HUES48 (cell line): ENCODE data around the gene HSD17B4.

Source experiments
- H3K27ac ChIP-seq: one replicate; pipeline ENCODE4 v1.7.0; 2013; ENCODE audit warnings: low read depth, low read length, inconsistent platforms
- H3K27me3 ChIP-seq: 2 replicates; pipeline ENCODE4 v1.6.1; 2013; ENCODE audit warnings: mild to moderate bottlenecking, low read length; ENCODE audit not compliant: control insufficient read depth, insufficient read depth
- H3K36me3 ChIP-seq: 2 replicates; pipeline ENCODE4 v1.6.1; 2013; ENCODE audit warnings: low read length; ENCODE audit not compliant: control insufficient read depth, insufficient read depth
- H3K4me1 ChIP-seq: 2 replicates; pipeline ENCODE4 v1.6.1; 2013; ENCODE audit warnings: mild to moderate bottlenecking, low read length; ENCODE audit not compliant: control insufficient read depth, insufficient read depth
- H3K4me3 ChIP-seq: 2 replicates; pipeline ENCODE4 v1.5.1; 2013; ENCODE audit warnings: mild to moderate bottlenecking, low read depth, low read length
- H3K9ac ChIP-seq: 2 replicates; pipeline ENCODE4 v1.6.1; 2013; ENCODE audit warnings: mild to moderate bottlenecking, low read depth, low read length, moderate library complexity
- H3K9me3 ChIP-seq: 2 replicates; pipeline ENCODE4 v1.6.1; 2013; ENCODE audit warnings: low read length; ENCODE audit not compliant: control insufficient read depth, insufficient read depth

HSD17B4 gene, protein sequence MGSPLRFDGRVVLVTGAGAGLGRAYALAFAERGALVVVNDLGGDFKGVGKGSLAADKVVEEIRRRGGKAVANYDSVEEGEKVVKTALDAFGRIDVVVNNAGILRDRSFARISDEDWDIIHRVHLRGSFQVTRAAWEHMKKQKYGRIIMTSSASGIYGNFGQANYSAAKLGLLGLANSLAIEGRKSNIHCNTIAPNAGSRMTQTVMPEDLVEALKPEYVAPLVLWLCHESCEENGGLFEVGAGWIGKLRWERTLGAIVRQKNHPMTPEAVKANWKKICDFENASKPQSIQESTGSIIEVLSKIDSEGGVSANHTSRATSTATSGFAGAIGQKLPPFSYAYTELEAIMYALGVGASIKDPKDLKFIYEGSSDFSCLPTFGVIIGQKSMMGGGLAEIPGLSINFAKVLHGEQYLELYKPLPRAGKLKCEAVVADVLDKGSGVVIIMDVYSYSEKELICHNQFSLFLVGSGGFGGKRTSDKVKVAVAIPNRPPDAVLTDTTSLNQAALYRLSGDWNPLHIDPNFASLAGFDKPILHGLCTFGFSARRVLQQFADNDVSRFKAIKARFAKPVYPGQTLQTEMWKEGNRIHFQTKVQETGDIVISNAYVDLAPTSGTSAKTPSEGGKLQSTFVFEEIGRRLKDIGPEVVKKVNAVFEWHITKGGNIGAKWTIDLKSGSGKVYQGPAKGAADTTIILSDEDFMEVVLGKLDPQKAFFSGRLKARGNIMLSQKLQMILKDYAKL

DNA sequence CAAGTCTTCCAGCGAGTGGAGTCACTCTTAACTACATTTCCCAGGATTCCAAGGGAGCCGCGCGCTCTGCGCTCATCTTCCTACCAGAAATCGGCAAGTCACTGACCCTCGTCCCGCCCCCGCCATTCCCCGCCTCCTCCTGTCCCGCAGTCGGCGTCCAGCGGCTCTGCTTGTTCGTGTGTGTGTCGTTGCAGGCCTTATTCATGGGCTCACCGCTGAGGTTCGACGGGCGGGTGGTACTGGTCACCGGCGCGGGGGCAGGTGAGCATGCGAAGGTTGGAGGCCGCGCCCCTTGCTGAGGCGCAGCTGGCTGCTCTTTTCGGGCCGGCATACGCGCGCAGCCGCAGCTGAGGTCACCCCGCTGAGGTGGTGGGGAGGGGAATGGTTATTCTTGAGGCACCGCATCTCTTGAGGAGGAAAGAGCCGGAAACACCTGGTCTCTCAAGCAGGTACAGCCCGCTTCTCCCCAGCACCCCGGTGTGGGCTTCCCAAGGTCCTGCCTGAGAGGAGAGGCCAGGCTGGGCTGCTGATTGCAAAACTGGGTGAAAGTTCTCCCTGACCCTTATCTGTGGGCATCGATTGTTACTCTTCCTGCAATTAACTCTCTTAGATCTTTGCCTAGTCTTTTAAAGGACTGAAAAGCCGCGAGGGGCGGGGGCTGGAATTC lies at the start of gene HSD17B4:
TSS of gene HSD17B4 (plus strand) at position 125 of the 667 bp plus-strand sequence. CDS start at position 204, 79 bp downstream.
- Histone ChIP-seq H3K36me3 (peaks cover 16% of the 10 kb centered on the region), H3K4me1 (peaks cover 36% of the 10 kb centered on the region), H3K27me3 (no peaks in the 10 kb centered on the region), H3K4me3 (peak within 1 kb of the TSS; percentile 83), H3K9ac (peak within 1 kb of the TSS; percentile 94), H3K9me3 (0 out of 2 replicates have a peak, but pooled peaks cover 8% of the 10 kb centered on the region), H3K27ac (peak within 1 kb of the TSS; percentile 98)

GRCh38 chr5:119402555-119402954 lies 49.7 kb upstream of the HSD17B4 start:
- peak overlapping the region; percentile 13 for H3K27ac ChIP-seq

GRCh38 chr5:119404033-119404432 lies 48.3 kb upstream of the HSD17B4 start:
- Histone ChIP-seq H3K27ac (no peak overlapping the region), H3K4me3 (no peak overlapping the region), H3K27me3 (no peaks in the 10 kb centered on the region), H3K4me1 (peaks cover 28% of the 10 kb centered on the region), H3K36me3 (no peaks in the 10 kb centered on the region), H3K9ac (no peak overlapping the region), H3K9me3 (no peaks in the 10 kb centered on the region)

More at GRCh38 chr5:119402555-119402954, 49.7 kb upstream of the HSD17B4 start:
- Histone ChIP-seq H3K27me3 (no peaks in the 10 kb centered on the region), H3K9ac (no peak overlapping the region), H3K4me1 (peaks cover 28% of the 10 kb centered on the region), H3K36me3 (no peaks in the 10 kb centered on the region), H3K4me3 (no peak overlapping the region), H3K9me3 (no peaks in the 10 kb centered on the region)

- H3K4me3 ChIP-seq: no peak overlapping the region
- no peaks in the 10 kb centered on the region for H3K27me3 ChIP-seq
- no peaks in the 10 kb centered on the region for H3K36me3 ChIP-seq
- H3K9me3 ChIP-seq: no peaks in the 10 kb centered on the region
- no peak overlapping the region for H3K27ac ChIP-seq
- peaks cover 28% of the 10 kb centered on the region for H3K4me1 ChIP-seq
- no peak overlapping the region for H3K9ac ChIP-seq
Observed at GRCh38 chr5:119405419-119405818, 46.9 kb upstream of the HSD17B4 start.

GRCh38 chr5:119406551-119407110 lies 45.7 kb upstream of the HSD17B4 start:
- Histone ChIP-seq H3K9me3 (no peaks in the 10 kb centered on the region), H3K27me3 (no peaks in the 10 kb centered on the region), H3K36me3 (no peaks in the 10 kb centered on the region), H3K9ac (no peak overlapping the region), H3K4me1 (peaks cover 31% of the 10 kb centered on the region), H3K27ac (no peak overlapping the region), H3K4me3 (no peak overlapping the region)

GRCh38 chr5:119409235-119409815 lies 43.0 kb upstream of the HSD17B4 start:
- no peaks in the 10 kb centered on the region for H3K36me3 ChIP-seq
- no peak overlapping the region for H3K4me3 ChIP-seq
- no peaks in the 10 kb centered on the region for H3K9me3 ChIP-seq
- no peak overlapping the region for H3K27ac ChIP-seq
- no peaks in the 10 kb centered on the region for H3K27me3 ChIP-seq
- H3K4me1 ChIP-seq: peaks cover 15% of the 10 kb centered on the region
- no peak overlapping the region for H3K9ac ChIP-seq

DNA sequence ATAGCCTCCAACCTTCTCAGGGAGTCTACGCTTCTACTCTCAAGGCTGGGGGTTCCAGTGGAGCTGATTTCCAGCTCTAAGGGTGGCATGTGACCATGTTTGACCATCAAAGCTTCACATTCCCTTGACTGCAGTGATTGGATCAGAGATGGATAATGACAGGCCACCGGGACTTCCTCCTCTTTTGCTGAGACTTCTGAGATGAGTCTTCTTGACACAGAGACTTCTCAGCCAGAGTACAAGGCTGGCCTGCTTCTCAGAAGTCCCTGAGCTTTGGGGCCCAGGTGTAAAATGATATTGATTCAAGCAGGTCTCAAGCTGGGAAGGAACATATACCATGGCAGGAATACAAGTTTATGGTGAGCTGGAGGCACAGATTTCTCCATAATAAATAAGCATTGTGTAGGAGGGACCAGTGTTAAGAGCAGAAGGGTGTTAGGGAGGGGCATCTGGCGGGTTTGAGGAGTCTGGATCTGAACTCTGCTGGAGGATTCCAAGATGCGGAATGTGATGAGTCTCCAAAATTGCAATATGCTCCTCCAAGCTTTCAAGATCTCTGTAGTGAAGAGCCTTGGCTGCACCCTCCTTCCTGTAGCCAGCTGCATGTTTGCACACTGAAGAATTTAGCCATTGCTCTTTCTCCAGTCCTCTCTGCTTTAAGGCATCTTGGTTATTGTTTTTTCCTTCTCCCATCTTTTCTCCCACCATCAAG lies 41.7 kb upstream of the HSD17B4 start:
- Histone ChIP-seq H3K9ac (no peak overlapping the region), H3K27ac (no peak overlapping the region), H3K36me3 (no peaks in the 10 kb centered on the region), H3K4me1 (peaks cover 9% of the 10 kb centered on the region), H3K9me3 (no peaks in the 10 kb centered on the region), H3K27me3 (no peaks in the 10 kb centered on the region), H3K4me3 (no peak overlapping the region)

GRCh38 chr5:119411361-119412278 lies 40.7 kb upstream of the HSD17B4 start:
- H3K4me3 ChIP-seq: peak overlapping the region; percentile 88
- no peaks in the 10 kb centered on the region for H3K36me3 ChIP-seq
- H3K27ac ChIP-seq: peak overlapping the region; percentile 36
- H3K27me3 ChIP-seq: no peaks in the 10 kb centered on the region
- 0 out of 2 replicates have a peak overlapping the region, but pooled peaks have one; percentile 53 for H3K9ac ChIP-seq
- peaks cover 9% of the 10 kb centered on the region for H3K4me1 ChIP-seq
- H3K9me3 ChIP-seq: no peaks in the 10 kb centered on the region

DNA sequence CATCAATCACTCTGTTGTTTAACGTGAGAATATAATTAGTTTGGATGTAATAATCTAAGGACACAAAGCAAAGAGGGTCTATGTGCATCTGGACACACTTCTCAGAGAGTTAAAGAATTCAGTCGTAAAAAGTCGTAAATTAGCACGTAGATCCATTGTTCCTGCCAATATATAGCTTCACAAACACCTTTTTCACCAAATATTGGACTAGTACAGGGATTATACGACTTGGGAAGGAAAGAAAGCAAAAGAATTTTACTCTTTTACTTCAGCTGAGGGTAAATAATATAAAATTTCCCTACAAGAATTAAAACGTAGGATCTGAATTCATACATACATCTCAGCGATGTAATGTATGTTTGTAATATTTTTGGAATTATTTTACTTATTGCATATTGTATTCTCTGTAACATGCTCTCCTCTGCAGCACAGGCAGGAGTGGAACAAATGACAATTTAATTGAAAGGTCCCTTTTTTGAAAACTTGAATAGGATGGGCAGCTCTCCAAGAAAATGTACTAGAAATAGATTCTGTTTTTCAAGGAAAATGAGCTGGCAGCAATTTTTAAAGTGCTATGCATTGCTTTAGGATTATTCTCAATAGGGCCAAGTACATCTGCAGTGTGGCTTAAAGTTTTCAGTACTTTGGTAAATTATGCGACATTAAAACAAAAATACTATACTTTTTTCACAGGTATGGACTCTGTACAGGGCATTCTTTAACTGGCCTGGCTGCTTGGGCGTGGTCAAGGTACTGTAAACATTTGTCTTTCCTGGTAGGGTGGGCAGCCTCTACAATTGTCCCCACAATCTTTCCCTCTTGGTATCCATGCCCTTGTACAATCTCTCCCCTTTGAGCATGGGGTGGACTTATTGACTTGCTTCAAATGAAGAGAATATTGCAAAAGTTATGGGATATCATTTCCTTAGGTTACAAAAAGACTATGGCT lies 39.7 kb upstream of the HSD17B4 start:
- Histone ChIP-seq H3K36me3 (no peaks in the 10 kb centered on the region), H3K9ac (no peak overlapping the region), H3K4me1 (peaks cover 9% of the 10 kb centered on the region), H3K9me3 (no peaks in the 10 kb centered on the region), H3K4me3 (peak overlapping the region; percentile 88), H3K27me3 (no peaks in the 10 kb centered on the region), H3K27ac (no peak overlapping the region)
